HG02571 (cell line): ENCODE measurements around the gene TMEM151A.
"Not testable (repeated sequence)": the region's sequence is repeated elsewhere in the genome, so short reads cannot be mapped to it uniquely, and the experiment has no call there.

Source experiments
- ATAC-seq: cut with Tn5 transposase; IDR thresholded peaks from one replicate; pipeline ENCODE4 v1.9.1; 2021; ENCODE audit warnings: mild to moderate bottlenecking, moderate library complexity; ENCODE audit not compliant: unreplicated experiment

TMEM151A gene

GRCh38 chr11:66297610-66298009 is 5.9 kb downstream of the TMEM151A start:
- ATAC-seq = no peak

GRCh38 chr11:66299186-66299585 is 7.5 kb downstream of the TMEM151A start:
- no peak for ATAC-seq

GRCh38 chr11:66302656-66303055 is 11.0 kb downstream of the TMEM151A start:
- ATAC-seq = no peak

GRCh38 chr11:66309475-66309874 is 17.8 kb downstream of the TMEM151A start:
- no peak for ATAC-seq

GRCh38 chr11:66310324-66310723 is 18.6 kb downstream of the TMEM151A start:
- no peak for ATAC-seq

- ATAC-seq = not testable (repeated sequence)
Measured at GRCh38 chr11:66310803-66311440, 19.2 kb downstream of the TMEM151A start.

GRCh38 chr11:66311470-66311964 is 19.8 kb downstream of the TMEM151A start:
- ATAC-seq = no peak

- ATAC-seq = peak; percentile 66
Measured at GRCh38 chr11:66311965-66312548, 20.4 kb downstream of the TMEM151A start.

GRCh38 chr11:66312549-66313320 is 21.0 kb downstream of the TMEM151A start:
- ATAC-seq = peak; percentile 49

- ATAC-seq = no peak
Measured at GRCh38 chr11:66313321-66314185, 21.9 kb downstream of the TMEM151A start.

GRCh38 chr11:66314186-66314501 is 22.4 kb downstream of the TMEM151A start:
- ATAC-seq = no peak

- no peak for ATAC-seq
Measured at GRCh38 chr11:66314561-66315497, 23.1 kb downstream of the TMEM151A start.

GRCh38 chr11:66315498-66315885 is 23.8 kb downstream of the TMEM151A start:
- ATAC-seq = no peak

GRCh38 chr11:66315921-66316811 is 24.5 kb downstream of the TMEM151A start:
- no peak for ATAC-seq

GRCh38 chr11:66316849-66317251 is 25.2 kb downstream of the TMEM151A start, which contains the start of gene CD248:
TSS of gene CD248 (minus strand) at chr11:66317044. CDS start at chr11:66317027, 17 bp downstream.
- no peak for ATAC-seq

GRCh38 chr11:66317322-66317722 is 25.6 kb downstream of the TMEM151A start:
- ATAC-seq = no peak

GRCh38 chr11:66317723-66318599 is 26.3 kb downstream of the TMEM151A start:
- ATAC-seq = no peak

GRCh38 chr11:66318600-66318970 is 26.9 kb downstream of the TMEM151A start:
- no peak for ATAC-seq
